HCT116 (cell line): ENCODE measurements around the gene CYP51A1. TPM values are rescaled to one million over a fixed set of nuclear protein-coding genes. Genes with fewer than 3 reads are reported as not detected.

Source experiments
- ATAC-seq: fragments of 200-7000 bp; cut with Tn5 transposase; 2 replicates; pipeline ENCODE4 v1.9.1; 2020; ENCODE audit warnings: mild to moderate bottlenecking, moderate library complexity
- BruUV-seq: library from RNA; stranded (reverse); fragments of 400-500 nt; replicated peaks from 2 replicates; lab custom pipeline; 2021; lab: Mats Ljungman, UMichigan
- CTCF ChIA-PET: fragments of 300-600 bp; sonication (Branson Sonifier 250); formaldehyde crosslinking; loops from one replicate; lab custom pipeline; 2021; ENCODE audit warnings: antibody characterized with exemption; lab: Charles Lee
- POLR2A ChIA-PET: fragments of 300-600, 350-600 bp; sonication (Branson Sonifier 250); formaldehyde crosslinking; loops from one replicate; lab custom pipeline; 2021; ENCODE audit warnings: antibody characterized with exemption; lab: Charles Lee
- RAD21 ChIA-PET, 2 experiments: fragments of 300-600 bp; sonication (Branson Sonifier 250); formaldehyde crosslinking; loops; one replicate each; lab custom pipeline; 2023; ENCODE audit warnings: low total read pairs in 2 of 2; ENCODE audit not compliant: uncharacterized antibody in 2 of 2, unreplicated experiment in 2 of 2, low non-redundant PET in 1 of 2; lab: Charles Lee
- DNase-seq: peaks from one replicate; pipeline ENCODE4 v3.0.0-alpha.2; 2010; ENCODE audit warnings: low read depth, low spot score
- H2AFZ ChIP-seq: fragments of 200-600 bp; shearing (Covaris generic), sonication (generic); 2 replicates; pipeline ENCODE4 v1.6.1; 2017; ENCODE audit warnings: low read depth, mixed run types, mixed read lengths, antibody characterized with exemption, low read length; ENCODE audit not compliant: poor library complexity, severe bottlenecking
- H3K27ac ChIP-seq: 2 replicates; pipeline ENCODE4 v1.5.1; 2012; ENCODE audit warnings: low read depth, low read length
- H3K27me3 ChIP-seq: fragments of 200-600 bp; sonication (generic); 2 replicates; pipeline ENCODE4 v1.6.1; 2016; ENCODE audit warnings: mixed run types, low read length, mixed read lengths; ENCODE audit not compliant: insufficient read depth
- H3K36me3 ChIP-seq, 2 experiments: fragments of 200-500 bp in 1 of 2; fragments of 200-600 bp in 1 of 2; sonication (Bioruptor generic) in 1 of 2; sonication (generic) in 1 of 2; 2 replicates each; pipeline versions ENCODE4 v1.5.1 to v1.6.1; 2014 to 2016; ENCODE audit warnings: low read length in 2 of 2, inconsistent platforms in 1 of 2, mixed read lengths in 1 of 2, mixed run types in 1 of 2; ENCODE audit not compliant: insufficient read depth in 2 of 2, control insufficient read depth in 1 of 2
- H3K4me1 ChIP-seq, 2 experiments: fragments of 200-600 bp in 1 of 2; sonication (generic) in 1 of 2; 2 replicates each; pipeline versions ENCODE4 v1.5.1 to v1.6.1; 2012 to 2017; ENCODE audit warnings: low read length in 2 of 2, inconsistent platforms in 1 of 2, mild to moderate bottlenecking in 1 of 2, mixed read lengths in 1 of 2, mixed run types in 1 of 2, moderate library complexity in 1 of 2; ENCODE audit not compliant: insufficient read depth in 2 of 2, control insufficient read depth in 1 of 2
- H3K4me2 ChIP-seq: fragments of 200-600 bp; sonication (generic); 2 replicates; pipeline ENCODE4 v1.6.1; 2017; ENCODE audit warnings: mixed run types, low read length, mixed read lengths
- H3K4me3 ChIP-seq, 2 experiments: fragments of 200-600 bp in 1 of 2; sonication (generic) in 1 of 2; replicated peaks in 1 of 2; 2 replicates each; pipeline ENCODE4 v1.5.1; 2011 to 2016; ENCODE audit warnings: low read length in 2 of 2, control low read depth in 1 of 2, low read depth in 1 of 2, mild to moderate bottlenecking in 1 of 2, mixed read lengths in 1 of 2, mixed run types in 1 of 2
- H3K79me2 ChIP-seq: fragments of 200-600 bp; sonication (generic); 2 replicates; pipeline ENCODE4 v1.6.1; 2017; ENCODE audit warnings: mild to moderate bottlenecking, mixed run types, low read length, moderate library complexity, mixed read lengths; ENCODE audit not compliant: insufficient read depth
- H3K9ac ChIP-seq: fragments of 200-600 bp; sonication (generic); 2 replicates; pipeline ENCODE4 v1.6.1; 2016; ENCODE audit warnings: low read length, mixed read lengths
- H3K9me2 ChIP-seq: fragments of 200-600 bp; sonication (generic), shearing (Covaris generic); 2 replicates; pipeline ENCODE4 v1.6.1; 2017; ENCODE audit warnings: mixed run types, mild to moderate bottlenecking, moderate library complexity; ENCODE audit not compliant: insufficient read depth
- H3K9me3 ChIP-seq, 2 experiments: fragments of 200-500 bp in 1 of 2; fragments of 200-600 bp in 1 of 2; sonication (Bioruptor generic) in 1 of 2; sonication (generic) in 1 of 2; 2 replicates each; pipeline ENCODE4 v1.6.1; 2014 to 2017; ENCODE audit warnings: low read length in 2 of 2, mixed read lengths in 2 of 2, inconsistent platforms in 1 of 2, low read depth in 1 of 2, mild to moderate bottlenecking in 1 of 2, mixed run types in 1 of 2, moderate library complexity in 1 of 2; ENCODE audit not compliant: control insufficient read depth in 1 of 2, insufficient read depth in 1 of 2
- H4K20me1 ChIP-seq: fragments of 200-600 bp; sonication (generic), shearing (Covaris generic); 2 replicates; pipeline ENCODE4 v1.6.1; 2017; ENCODE audit warnings: mixed run types, mild to moderate bottlenecking, moderate library complexity; ENCODE audit not compliant: insufficient read depth
- CBX3 ChIP-seq: IDR thresholded peaks from 2 replicates; pipeline ENCODE4 v1.6.1; 2012; ENCODE audit warnings: low read depth
- CEBPB ChIP-seq: IDR thresholded peaks from 2 replicates; pipeline ENCODE4 v1.6.1; 2012; ENCODE audit warnings: low read depth
- CTCF ChIP-seq, 3 experiments: fragments of 200-600 bp in 1 of 3; sonication (generic) in 1 of 3; IDR thresholded peaks in 2 of 3; conservative IDR thresholded peaks in 1 of 3; 2 replicates each; pipeline ENCODE4 v1.5.1; 2012 to 2017; ENCODE audit warnings: low read depth in 2 of 3, low read length in 2 of 3, antibody characterized with exemption in 1 of 3, borderline replicate concordance in 1 of 3, control low read depth in 1 of 3, mild to moderate bottlenecking in 1 of 3, mixed read lengths in 1 of 3, mixed run types in 1 of 3, moderate library complexity in 1 of 3; ENCODE audit not compliant: insufficient read depth in 1 of 3
- ELF1 ChIP-seq: IDR thresholded peaks from 2 replicates; pipeline ENCODE4 v1.6.1; 2012; ENCODE audit warnings: low read depth, borderline replicate concordance
- EZH2 ChIP-seq: fragments of 200-600 bp; sonication (generic); IDR thresholded peaks from 2 replicates; pipeline ENCODE4 v1.6.1; 2017; ENCODE audit warnings: antibody characterized with exemption, mixed run types
- MAX ChIP-seq: IDR thresholded peaks from 2 replicates; pipeline ENCODE4 v1.6.1; 2012
- POLR2A ChIP-seq: IDR thresholded peaks from 2 replicates; pipeline ENCODE4 v1.7.0; 2011; ENCODE audit warnings: borderline replicate concordance; ENCODE audit not compliant: insufficient read depth, insufficient read length; ENCODE audit errors: extremely low read depth
- POLR2AphosphoS5 ChIP-seq: IDR thresholded peaks from 2 replicates; pipeline ENCODE4 v1.6.1; 2011; ENCODE audit warnings: mild to moderate bottlenecking, low read depth, low read length, moderate library complexity
- RAD21 ChIP-seq: IDR thresholded peaks from 2 replicates; pipeline ENCODE4 v1.6.1; 2012; ENCODE audit warnings: low read depth, mild to moderate bottlenecking
- REST ChIP-seq: IDR thresholded peaks from 2 replicates; pipeline ENCODE4 v1.6.1; 2012; ENCODE audit warnings: low read depth
- SIN3A ChIP-seq: IDR thresholded peaks from 2 replicates; pipeline ENCODE4 v1.6.1; 2012; ENCODE audit warnings: low read depth
- SP1 ChIP-seq: IDR thresholded peaks from 2 replicates; pipeline ENCODE4 v1.6.1; 2012; ENCODE audit warnings: low read depth
- SRF ChIP-seq: IDR thresholded peaks from 2 replicates; pipeline ENCODE4 v1.6.1; 2012; ENCODE audit warnings: low read depth
- TCF7L2 ChIP-seq: IDR thresholded peaks from 2 replicates; pipeline ENCODE4 v1.7.0; 2011; ENCODE audit warnings: borderline replicate concordance, inconsistent platforms; ENCODE audit not compliant: insufficient read depth, insufficient read length; ENCODE audit errors: extremely low read depth
- ZFX ChIP-seq: fragments of 450-650 bp; IDR thresholded peaks from 2 replicates; pipeline ENCODE4 v1.6.1; 2017
- intact Hi-C: fragments of 100-400 bp; cut with micrococcal nuclease; formaldehyde crosslinking; loops from 2 replicates; pipeline ENCODE4 v1.10.0; 2022
- total RNA-seq: library from RNA; stranded (reverse); gene quantifications from one replicate; pipeline ENCODE4 v1.2.1, GENCODE V29; 2021; ENCODE audit not compliant: unreplicated experiment
- TF ChIP-seq, protein P1 (sequence below): IDR thresholded peaks from 2 replicates; pipeline ENCODE4 v1.6.1; 2011; ENCODE audit warnings: mild to moderate bottlenecking, low read length, moderate library complexity; ENCODE audit not compliant: insufficient replicate concordance; ENCODE audit errors: extremely low read depth

CYP51A1 gene
- total RNA-seq, 1 experiment from 2014 or later: 85.7 TPM

- BruUV-seq: no TSS peak
- Histone ChIP-seq H3K9ac (no peak overlapping the region), H3K9me2 (no peaks in the 10 kb centered on the region), H4K20me1 (peaks cover 8% of the 10 kb centered on the region), H3K9me3 (no peaks in the 10 kb centered on the region), H3K4me2 (no peak overlapping the region)
- RAD21 ChIA-PET: no interaction called here
- POLR2A ChIA-PET: no interaction called here
- CTCF ChIA-PET: no interaction called here
- TF ChIP-seq POLR2AphosphoS5: no peak
- TF ChIP-seq SRF: no peak
- no peak for TF ChIP-seq ZFX
- TF ChIP-seq SP1: no peak
- TF ChIP-seq RAD21: no peak
- no peak for TF ChIP-seq POLR2A
- no peak for TF ChIP-seq EZH2
- TF ChIP-seq SIN3A: no peak
- no peak for TF ChIP-seq CTCF (IDR thresholded peaks at IDR 0.05 in 2 of 3, conservative IDR thresholded peaks at IDR 0.05 in 1 of 3; ENCODE audit: borderline replicate concordance in 1 of 3, insufficient read depth in 1 of 3, low read depth in 2 of 3, low read length in 2 of 3)
- no peak for TF ChIP-seq TCF7L2
- TF ChIP-seq, protein P1, sequence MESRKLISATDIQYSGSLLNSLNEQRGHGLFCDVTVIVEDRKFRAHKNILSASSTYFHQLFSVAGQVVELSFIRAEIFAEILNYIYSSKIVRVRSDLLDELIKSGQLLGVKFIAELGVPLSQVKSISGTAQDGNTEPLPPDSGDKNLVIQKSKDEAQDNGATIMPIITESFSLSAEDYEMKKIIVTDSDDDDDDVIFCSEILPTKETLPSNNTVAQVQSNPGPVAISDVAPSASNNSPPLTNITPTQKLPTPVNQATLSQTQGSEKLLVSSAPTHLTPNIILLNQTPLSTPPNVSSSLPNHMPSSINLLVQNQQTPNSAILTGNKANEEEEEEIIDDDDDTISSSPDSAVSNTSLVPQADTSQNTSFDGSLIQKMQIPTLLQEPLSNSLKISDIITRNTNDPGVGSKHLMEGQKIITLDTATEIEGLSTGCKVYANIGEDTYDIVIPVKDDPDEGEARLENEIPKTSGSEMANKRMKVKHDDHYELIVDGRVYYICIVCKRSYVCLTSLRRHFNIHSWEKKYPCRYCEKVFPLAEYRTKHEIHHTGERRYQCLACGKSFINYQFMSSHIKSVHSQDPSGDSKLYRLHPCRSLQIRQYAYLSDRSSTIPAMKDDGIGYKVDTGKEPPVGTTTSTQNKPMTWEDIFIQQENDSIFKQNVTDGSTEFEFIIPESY: no peak
- TF ChIP-seq CEBPB: no peak
- no peak for TF ChIP-seq ELF1
- TF ChIP-seq MAX: no peak
- TF ChIP-seq REST: no peak
- TF ChIP-seq CBX3: no peak
- TF ChIP-seq, all 23 proteins: peak for 0
- intact Hi-C loops: no loop called here
- no peaks in the 10 kb centered on the region for H3K4me1 ChIP-seq
- no peaks in the 10 kb centered on the region for H3K27me3 ChIP-seq
- H3K36me3 ChIP-seq: peaks cover 30 to 52% of the 10 kb centered on the region in 2 experiments; a peak in 3 of 4 replicates
- no peak overlapping the region for H3K27ac ChIP-seq
- H3K4me3 ChIP-seq: no peak overlapping the region
- DNase-seq (no peak), ATAC-seq (no peak)
- peaks cover 63% of the 10 kb centered on the region for H3K79me2 ChIP-seq
- no peak overlapping the region for H2AFZ ChIP-seq
These were observed 15.0 kb downstream of the CYP51A1 start for GRCh38 chr7:92119213-92119759.
